HEK293 (cell line): ENCODE data around the gene IGSF21.

ENCODE experiments used
- CTCF ChIA-PET: fragments of 350-600 bp; formaldehyde crosslinking; extraction: SDS; loops from one replicate; lab custom pipeline; 2021; ENCODE audit warnings: antibody characterized with exemption; lab: Yijun Ruan, JAX
- POLR2A ChIA-PET: fragments of 300-600 bp; formaldehyde crosslinking; extraction: SDS; loops from one replicate; lab custom pipeline; 2020; ENCODE audit warnings: antibody characterized with exemption, inconsistent platforms; lab: Yijun Ruan, JAX
- H3K27ac ChIP-seq: fragments of 200-500 bp; sonication (Bioruptor generic); 2 replicates; pipeline ENCODE4 v1.5.1; 2014; ENCODE audit warnings: low read depth, low read length, control low read depth, inconsistent platforms; ENCODE audit errors: extremely low read depth
- H3K36me3 ChIP-seq, 2 experiments: fragments of 200-500 bp in 1 of 2; sonication (Bioruptor generic) in 1 of 2; 1 replicate in 1 of 2; 2 replicates in 1 of 2; pipeline ENCODE4 v1.5.1; 2014 to 2017; ENCODE audit warnings: inconsistent platforms in 2 of 2, low read length in 2 of 2; ENCODE audit not compliant: control insufficient read depth in 2 of 2, insufficient read depth in 1 of 2
- H3K4me1 ChIP-seq: fragments of 200-500 bp; sonication (Bioruptor generic); 2 replicates; pipeline ENCODE4 v1.5.1; 2014; ENCODE audit warnings: mild to moderate bottlenecking, low read length, inconsistent platforms; ENCODE audit not compliant: control insufficient read depth, insufficient read depth
- H3K4me3 ChIP-seq: 2 replicates; pipeline ENCODE4 v1.5.1; 2011; ENCODE audit warnings: low read depth, mild to moderate bottlenecking, control low read depth, low read length, moderate library complexity
- H3K9me3 ChIP-seq: fragments of 200-500 bp; sonication (Bioruptor generic); 2 replicates; pipeline ENCODE4 v1.5.1; 2014; ENCODE audit warnings: low read depth, low read length, inconsistent platforms; ENCODE audit not compliant: control insufficient read depth, insufficient read depth
- HOXC10 ChIP-seq: sonication (generic); formaldehyde crosslinking; IDR thresholded peaks from 2 replicates; pipeline ENCODE4 v1.8.1; 2023; ENCODE audit warnings: mild to moderate bottlenecking, missing genetic modification reagents
- INSM2 ChIP-seq: fragments of 450-650 bp; formaldehyde crosslinking; IDR thresholded peaks from 2 replicates; pipeline ENCODE4 v1.5.1; 2016; ENCODE audit warnings: missing biosample characterization, missing genetic modification characterization
- PATZ1 ChIP-seq: fragments of 450-650 bp; formaldehyde crosslinking; IDR thresholded peaks from 2 replicates; pipeline ENCODE4 v1.5.1; 2016; ENCODE audit warnings: missing biosample characterization, missing genetic modification characterization
- PBX3 ChIP-seq: sonication (generic); formaldehyde crosslinking; IDR thresholded peaks from 2 replicates; pipeline ENCODE4 v1.8.1; 2022; ENCODE audit warnings: mild to moderate bottlenecking, moderate library complexity, missing genetic modification reagents
- ZBTB48 ChIP-seq: fragments of 450-650 bp; formaldehyde crosslinking; IDR thresholded peaks from 2 replicates; pipeline ENCODE4 v1.5.1; 2016; ENCODE audit warnings: missing biosample characterization, missing genetic modification characterization
- ZFHX2 ChIP-seq: fragments of 450-650 bp; formaldehyde crosslinking; conservative IDR thresholded peaks from 2 replicates; pipeline ENCODE4 v1.5.1; 2016; ENCODE audit warnings: missing biosample characterization, missing genetic modification characterization
- ZFP41 ChIP-seq: fragments of 450-650 bp; formaldehyde crosslinking; IDR thresholded peaks from 2 replicates; pipeline ENCODE4 v1.5.1; 2016; ENCODE audit warnings: missing biosample characterization, missing genetic modification characterization, borderline replicate concordance
- ZIC2 ChIP-seq: fragments of 450-650 bp; formaldehyde crosslinking; IDR thresholded peaks from 2 replicates; pipeline ENCODE4 v1.5.1; 2016; ENCODE audit warnings: missing biosample characterization, missing genetic modification characterization
- ZNF19 ChIP-seq: fragments of 450-650 bp; formaldehyde crosslinking; IDR thresholded peaks from 2 replicates; pipeline ENCODE4; 2016; ENCODE audit warnings: missing biosample characterization, missing genetic modification characterization, low read depth
- ZNF518A ChIP-seq: fragments of 450-650 bp; formaldehyde crosslinking; conservative IDR thresholded peaks from 2 replicates; pipeline ENCODE4 v1.5.1; 2016; ENCODE audit warnings: low read depth, missing biosample characterization, missing genetic modification characterization
- ZNF701 ChIP-seq: fragments of 450-650 bp; formaldehyde crosslinking; IDR thresholded peaks from 2 replicates; pipeline ENCODE4 v1.5.1; 2016; ENCODE audit warnings: missing biosample characterization, missing genetic modification characterization
- ZNF792 ChIP-seq: fragments of 450-650 bp; formaldehyde crosslinking; IDR thresholded peaks from 2 replicates; pipeline ENCODE4 v1.5.1; 2016; ENCODE audit warnings: missing biosample characterization, missing genetic modification characterization

IGSF21 gene

GRCh38 chr1:18077657-18078215 lies 29.9 kb upstream of the IGSF21 start:
- H3K36me3 ChIP-seq, result no peaks in the 10 kb centered on the region
- ChIA-PET CTCF (no interaction called here), POLR2A (no interaction called here)
- H3K27ac ChIP-seq, result no peak overlapping the region
- no peak overlapping the region for H3K4me3 ChIP-seq
- TF ChIP-seq ZIC2 (tag by site-specific recombination) (peak; percentile 92), INSM2 (tag by site-specific recombination) (no peak), ZFHX2 (tag by site-specific recombination) (no peak)
- H3K4me1 ChIP-seq, result no peaks in the 10 kb centered on the region
- no peaks in the 10 kb centered on the region for H3K9me3 ChIP-seq

GRCh38 chr1:18079941-18080735 lies 27.5 kb upstream of the IGSF21 start:
- no peak overlapping the region for H3K27ac ChIP-seq
- H3K4me1 ChIP-seq, result no peaks in the 10 kb centered on the region
- no peaks in the 10 kb centered on the region for H3K36me3 ChIP-seq
- ChIA-PET POLR2A (no interaction called here), CTCF (interaction anchor here (0.6 kb wide), 2 partner anchors 14 to 971 kb away, joined by 3 read pairs; no protein-coding TSS in a partner anchor)
- H3K9me3 ChIP-seq, result no peaks in the 10 kb centered on the region
- no peak overlapping the region for H3K4me3 ChIP-seq
- TF ChIP-seq ZNF19, result no peak
- no peak for TF ChIP-seq PATZ1 (tag by site-specific recombination)
- no peak for TF ChIP-seq ZBTB48 (tag by site-specific recombination)
- no peak for TF ChIP-seq HOXC10 (CRISPR knock-in tag)
- no peak for TF ChIP-seq ZNF701 (tag by site-specific recombination)
- no peak for TF ChIP-seq ZNF518A
- TF ChIP-seq ZFP41 (tag by site-specific recombination), result no peak
- no peak for TF ChIP-seq ZNF792 (tag by site-specific recombination)
- TF ChIP-seq PBX3, result no peak
